ENCODE results near the gene SH3TC2.
"Not testable (repeated sequence)": the region's sequence is repeated elsewhere in the genome, so short reads cannot be mapped to it uniquely, and the experiment has no call there.

Gene SH3TC2

DNA sequence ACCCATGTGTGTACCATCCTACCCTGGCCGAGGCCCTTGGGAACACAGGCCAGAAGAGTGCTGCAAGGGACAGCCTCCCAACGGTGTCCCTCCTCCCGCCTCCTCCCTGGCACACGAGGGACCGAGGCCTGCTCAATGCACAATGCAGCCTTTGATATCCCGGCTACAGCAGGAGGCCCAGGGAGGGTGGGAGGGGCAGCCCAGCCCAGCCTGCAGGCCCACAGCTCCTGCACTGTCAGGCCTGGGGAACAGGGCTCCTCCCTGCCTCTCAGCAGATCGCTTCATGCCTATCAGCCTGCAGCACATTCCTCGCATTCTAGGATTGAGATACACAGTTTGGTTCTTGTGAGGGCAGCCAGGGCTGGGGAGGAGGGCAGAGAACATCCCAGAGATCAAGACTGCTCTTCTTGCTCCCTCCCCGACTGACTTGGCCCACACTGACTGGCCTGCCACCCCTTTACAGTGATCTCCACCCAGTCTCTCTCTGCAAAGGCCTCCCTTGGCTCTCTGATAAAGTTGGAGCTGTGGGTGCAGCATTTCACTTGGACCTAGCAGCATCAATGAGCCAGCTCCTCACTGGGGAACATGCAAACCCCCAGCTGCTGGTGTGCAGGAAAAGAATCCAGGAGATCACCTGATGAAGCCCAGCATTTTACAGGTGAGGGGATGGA is at the start of gene SH3TC2:
Gene SH3TC2 (minus strand): TSS at position 46 of the 671 bp plus-strand sequence. CDS start 40 bp downstream, at position 6.
- no peak for DNase-seq

DNA sequence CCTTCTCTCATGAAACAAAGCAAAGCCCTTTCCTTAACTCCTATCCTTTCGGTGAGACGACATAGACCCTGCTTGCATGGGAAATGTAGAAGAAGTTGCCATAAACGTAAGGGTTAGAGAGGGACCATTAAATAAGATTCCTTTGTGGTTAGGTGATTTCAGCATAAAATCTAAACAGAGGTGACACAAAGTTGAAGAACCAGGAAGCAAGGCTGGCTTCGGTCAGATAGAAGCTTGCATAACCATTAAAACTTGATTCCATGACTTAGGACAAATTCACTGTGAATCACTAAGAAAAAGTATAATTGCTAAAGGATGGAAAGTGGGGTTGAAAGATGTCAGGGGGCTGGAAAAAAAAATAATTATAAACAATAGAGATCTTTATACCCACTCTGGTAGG is 47.5 kb upstream of the SH3TC2 start:
- DNase-seq: no peak

- DNase-seq: no peak
Observed at GRCh38 chr5:149108651-149109280, 45.9 kb upstream of the SH3TC2 start.

DNA sequence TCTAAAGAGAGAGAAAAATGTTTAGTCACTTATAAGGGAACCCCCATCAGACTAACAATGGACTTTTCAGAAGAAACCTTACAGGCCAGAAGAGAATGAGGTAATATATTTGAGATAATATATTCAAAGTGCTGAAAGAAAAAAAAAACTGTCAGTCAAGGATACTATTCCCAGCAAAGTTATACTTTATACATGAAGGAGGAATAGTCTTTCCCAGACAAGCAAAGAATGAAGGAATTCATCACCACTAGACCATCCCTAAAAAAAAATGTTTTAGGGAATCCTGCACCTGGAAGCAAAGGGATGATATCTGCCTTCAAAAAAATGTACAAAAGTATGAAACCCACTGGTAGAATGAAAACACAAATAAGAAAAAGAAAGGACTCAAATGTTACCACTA is 37.5 kb upstream of the SH3TC2 start:
- no peak for DNase-seq

DNA sequence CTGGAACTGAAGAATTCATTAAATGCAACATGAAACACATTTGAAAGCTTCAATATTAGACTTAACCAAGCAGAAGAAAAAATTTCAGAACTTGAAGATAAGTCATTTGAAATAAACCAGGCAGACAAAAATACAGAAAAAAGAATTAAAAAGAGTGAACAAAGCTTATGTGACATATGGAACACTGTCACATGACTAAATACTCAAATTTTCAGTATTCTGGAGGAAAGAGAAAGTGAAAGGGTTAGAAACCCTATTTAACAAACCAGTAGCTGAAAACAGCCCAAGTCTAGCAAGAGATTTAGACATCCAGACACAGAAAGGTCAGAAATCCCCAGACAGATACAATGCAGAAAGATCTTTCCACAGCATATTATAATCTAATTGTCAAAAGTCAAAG is 37.1 kb upstream of the SH3TC2 start:
- DNase-seq: peak; percentile 34

GRCh38 chr5:149094996-149095395 is 32.1 kb upstream of the SH3TC2 start:
- DNase-seq: no peak

GRCh38 chr5:149093625-149094024 is 30.8 kb upstream of the SH3TC2 start:
- no peak for DNase-seq

GRCh38 chr5:149089796-149090195 is 26.9 kb upstream of the SH3TC2 start:
- DNase-seq: no peak

DNA sequence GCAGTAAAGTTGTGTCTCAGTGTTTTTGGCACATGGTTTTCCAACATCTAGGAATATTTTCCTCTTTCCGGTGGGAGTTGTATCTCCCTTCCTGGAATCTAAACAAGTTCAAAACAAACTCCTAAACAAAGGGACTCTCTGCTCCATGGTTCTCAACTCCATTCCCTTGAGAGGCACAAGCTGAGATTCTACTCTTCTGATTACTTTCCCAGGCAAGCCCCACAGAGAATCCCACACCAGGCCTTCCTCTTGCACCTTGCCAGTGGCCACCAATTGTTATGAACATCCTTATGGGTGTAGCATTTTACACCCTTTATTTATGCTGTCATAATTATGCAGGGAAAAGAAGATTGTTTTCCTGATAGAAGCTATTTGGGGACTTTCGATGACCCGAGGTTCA is 25.8 kb upstream of the SH3TC2 start:
- DNase-seq: no peak

GRCh38 chr5:149083846-149084245 is 21.0 kb upstream of the SH3TC2 start:
- no peak for DNase-seq

GRCh38 chr5:149082271-149082670 is 19.4 kb upstream of the SH3TC2 start:
- no peak for DNase-seq

DNA sequence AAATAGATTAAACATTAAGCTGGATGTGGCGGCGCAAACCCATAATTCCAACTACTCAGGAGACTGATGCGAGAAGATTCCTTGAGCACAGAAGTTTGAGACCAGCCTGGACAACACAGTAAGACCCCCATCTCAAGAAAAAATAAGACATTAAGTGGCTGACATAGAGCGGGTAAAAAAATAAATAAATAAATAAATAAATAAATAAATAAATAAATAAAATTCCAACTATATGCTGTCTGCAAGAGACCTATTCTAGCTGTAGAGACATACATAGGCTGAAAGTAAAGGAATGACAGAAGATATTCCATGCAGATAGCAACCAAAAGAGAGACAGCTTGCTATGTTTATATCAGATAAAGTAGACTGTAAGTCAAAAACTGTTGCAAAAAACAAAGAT is 17.4 kb upstream of the SH3TC2 start:
- no peak for DNase-seq

- peak; percentile 80 for DNase-seq
Observed at GRCh38 chr5:149079883-149080282, 17.0 kb upstream of the SH3TC2 start.

DNA sequence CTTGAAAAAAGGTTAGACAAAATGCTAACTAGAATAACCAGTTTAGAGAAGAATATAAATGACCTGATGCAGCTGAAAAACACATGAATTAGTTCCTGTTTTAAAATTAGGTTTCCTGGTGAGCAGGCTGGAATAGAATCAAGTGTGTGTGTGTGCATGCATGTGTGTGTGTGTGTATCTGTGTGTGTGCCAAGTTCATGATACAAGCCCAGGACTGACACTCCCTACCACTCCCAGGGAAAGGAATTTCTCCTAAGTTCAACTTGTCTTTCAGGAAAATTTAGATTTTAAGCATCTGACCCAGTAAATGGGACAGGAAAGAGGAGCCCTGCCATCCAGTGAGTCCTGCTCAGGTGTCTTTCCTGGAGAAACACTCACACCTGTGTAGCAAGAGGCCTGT is 11.2 kb upstream of the SH3TC2 start:
- DNase-seq: not testable (repeated sequence)

GRCh38 chr5:149073213-149073612 is 10.4 kb upstream of the SH3TC2 start:
- no peak for DNase-seq

DNA sequence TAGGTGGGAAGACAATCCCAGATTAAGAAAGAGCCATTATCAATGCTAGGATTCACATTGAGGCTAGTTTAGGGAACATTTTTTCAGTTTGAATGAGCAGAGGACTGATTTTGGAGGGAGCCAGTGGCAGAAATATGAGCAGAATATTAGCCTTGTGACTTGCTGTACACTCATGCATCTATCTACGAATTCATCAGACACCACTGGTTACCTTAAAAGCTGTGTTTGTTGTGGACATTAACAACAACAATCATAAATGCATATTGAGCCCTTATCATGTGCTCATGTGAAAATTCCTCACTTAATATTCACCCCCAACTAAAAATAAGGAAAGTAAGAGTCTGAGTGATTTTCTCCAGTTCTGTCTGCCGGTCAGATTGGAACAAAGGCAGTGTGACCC is 9.9 kb upstream of the SH3TC2 start:
- DNase-seq: no peak

DNA sequence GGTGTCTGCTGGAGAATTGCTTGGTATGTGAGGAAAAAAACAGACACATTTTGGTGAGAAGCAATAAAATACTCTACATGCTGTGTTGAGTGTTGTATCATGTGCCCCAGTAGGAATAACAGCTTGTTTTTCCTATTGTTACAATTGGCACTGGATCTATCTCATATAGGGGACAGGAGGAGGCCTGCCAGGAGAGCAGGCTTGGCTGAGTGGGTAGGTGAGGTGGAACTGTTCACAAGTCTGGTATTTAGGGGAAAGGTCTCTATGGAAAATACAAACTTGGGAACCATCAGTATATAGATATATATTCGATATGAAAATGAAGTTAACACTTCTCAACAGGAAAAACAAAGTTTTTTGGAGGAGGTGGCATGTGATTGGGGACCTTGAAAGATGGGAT is 9.5 kb upstream of the SH3TC2 start:
- DNase-seq: no peak

DNA sequence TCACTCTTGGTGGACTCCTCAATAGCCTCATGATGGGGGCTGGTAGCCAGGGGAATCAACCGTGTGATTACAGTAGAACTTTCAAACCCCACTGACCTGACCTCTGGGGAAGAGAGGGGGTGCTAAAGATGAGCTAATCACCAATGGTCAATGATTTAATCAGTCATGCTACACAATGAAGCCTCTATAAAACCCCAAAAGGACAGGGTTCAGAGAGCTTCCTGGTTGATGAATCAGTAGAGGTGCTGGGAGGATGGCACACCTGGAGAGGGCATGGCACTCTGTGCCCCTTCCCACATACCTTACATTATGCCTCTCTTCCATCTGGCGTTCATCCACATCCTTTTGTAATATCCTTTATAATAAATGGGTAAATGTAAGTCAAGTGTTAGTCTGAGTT is 8.9 kb upstream of the SH3TC2 start:
- no peak for DNase-seq

DNA sequence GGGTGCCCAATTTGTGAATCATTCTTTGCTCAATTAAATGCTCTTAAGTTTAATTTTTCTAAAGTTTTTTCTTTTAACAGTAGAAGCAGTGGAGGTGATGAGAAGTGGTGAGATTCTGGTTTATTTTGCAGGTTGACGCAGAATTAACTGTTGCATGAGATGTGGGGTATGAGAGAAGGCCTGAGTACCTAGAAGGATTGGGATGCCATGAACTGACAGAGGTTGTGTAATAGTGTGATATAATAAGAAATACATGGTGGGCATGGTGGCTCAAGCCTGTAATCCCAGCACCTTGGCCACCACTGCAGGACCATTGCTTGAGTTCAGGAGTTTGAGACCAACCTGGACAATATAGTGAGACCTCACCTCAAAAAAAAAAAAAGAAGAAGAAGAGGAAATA is 8.4 kb upstream of the SH3TC2 start:
- DNase-seq: no peak

- DNase-seq: no peak
Observed at GRCh38 chr5:149069711-149070110, 6.8 kb upstream of the SH3TC2 start.

DNA sequence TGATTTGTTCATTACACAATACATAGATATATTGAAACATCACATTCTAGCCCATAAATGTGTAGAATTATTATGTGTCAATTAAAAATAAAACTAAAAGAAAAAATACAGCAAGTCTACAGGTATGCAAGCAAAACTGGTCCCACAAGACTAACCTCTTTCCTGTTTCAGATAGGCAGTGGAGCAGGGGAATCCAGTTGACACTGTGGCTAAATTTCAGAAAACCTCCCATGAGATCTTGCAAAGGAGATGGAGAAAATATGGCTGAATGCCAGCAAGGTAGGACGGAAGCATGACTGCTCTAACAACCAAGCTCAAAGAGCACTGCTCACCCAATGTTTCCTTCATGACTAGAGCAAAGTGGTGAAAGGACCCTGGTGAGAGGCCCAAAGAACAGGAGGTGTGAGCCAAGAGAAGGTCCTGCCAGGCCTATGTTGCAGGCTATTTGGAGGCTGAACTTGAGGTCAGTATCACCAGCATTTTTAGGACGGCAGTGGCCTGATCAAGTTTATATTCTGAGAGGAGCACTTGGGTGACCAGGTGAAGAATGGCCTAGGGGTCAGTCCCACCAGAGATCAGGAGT is 1.1 kb upstream of the SH3TC2 start:
- no peak for DNase-seq

- DNase-seq: no peak
Observed at GRCh38 chr5:149062371-149063016, 368 bp downstream of the SH3TC2 start.

DNA sequence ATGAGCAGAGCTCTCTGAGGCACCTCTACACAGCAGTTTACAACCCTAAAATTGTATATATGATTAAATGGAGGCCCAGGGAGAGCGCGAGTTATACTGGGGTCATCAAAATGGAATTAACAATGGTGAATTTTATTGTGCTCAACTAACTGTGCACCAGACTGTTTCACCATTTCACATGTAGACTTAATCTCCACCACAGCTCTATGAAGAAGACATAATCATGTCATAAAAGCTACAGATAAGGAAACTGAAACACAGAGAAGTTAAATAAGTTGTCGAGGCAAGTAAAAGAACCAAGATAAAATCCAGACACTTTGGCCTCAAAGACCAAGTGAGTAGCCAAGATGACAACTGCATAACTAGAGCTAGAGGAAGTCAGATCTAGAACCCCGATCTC is 1.5 kb downstream of the SH3TC2 start:
- DNase-seq: no peak

DNA sequence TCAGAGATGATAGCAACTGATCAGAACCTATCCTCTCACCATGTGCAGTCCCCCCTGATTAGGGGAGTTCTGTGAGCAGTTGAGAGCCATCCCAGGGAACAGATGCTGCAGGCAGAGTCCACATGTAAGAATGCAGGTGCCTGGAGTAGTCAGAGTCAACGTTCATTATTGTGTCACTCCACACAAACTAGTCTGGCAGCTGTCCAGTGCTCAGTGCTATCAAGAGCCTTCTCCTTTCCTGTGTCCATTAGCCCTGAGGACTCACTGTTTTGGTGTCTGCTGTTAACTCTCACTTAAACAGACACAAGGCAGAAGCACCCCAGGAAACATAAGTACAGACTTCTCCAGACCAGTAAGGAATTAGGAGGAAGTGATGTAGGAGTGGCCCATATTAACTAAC is 2.5 kb downstream of the SH3TC2 start:
- peak; percentile 32 for DNase-seq

Measured in OCI-M1 (cell line).